OCI-LY3 (cell line): ENCODE measurements around the gene SMURF1.

ENCODE experiments used
- CTCF ChIP-seq: fragments of 200-600, 300-600 bp; sonication (generic); IDR thresholded peaks from 2 replicates; pipeline ENCODE4 v1.5.1; 2014; ENCODE audit warnings: antibody characterized with exemption, low read length, low read depth
- EZH2phosphoT487 ChIP-seq: fragments of 200-600 bp; shearing (Covaris generic); IDR thresholded peaks from 2 replicates; pipeline ENCODE4 v1.6.1; 2018; ENCODE audit warnings: antibody characterized with exemption, mixed run types, low read depth

GRCh38 chr7:99011341-99011705 is 132.6 kb downstream of the SMURF1 start:
- no peak for TF ChIP-seq CTCF
- TF ChIP-seq EZH2phosphoT487, result no peak
